HG03196 (cell line): ENCODE results near the gene ITIH5.

ENCODE experiments used
- ATAC-seq: cut with Tn5 transposase; IDR thresholded peaks from one replicate; pipeline ENCODE4 v1.9.1; 2021; ENCODE audit not compliant: unreplicated experiment

The ITIH5 gene

GRCh38 chr10:7634142-7634894 lies 32.4 kb downstream of the ITIH5 start:
- no peak for ATAC-seq

DNA sequence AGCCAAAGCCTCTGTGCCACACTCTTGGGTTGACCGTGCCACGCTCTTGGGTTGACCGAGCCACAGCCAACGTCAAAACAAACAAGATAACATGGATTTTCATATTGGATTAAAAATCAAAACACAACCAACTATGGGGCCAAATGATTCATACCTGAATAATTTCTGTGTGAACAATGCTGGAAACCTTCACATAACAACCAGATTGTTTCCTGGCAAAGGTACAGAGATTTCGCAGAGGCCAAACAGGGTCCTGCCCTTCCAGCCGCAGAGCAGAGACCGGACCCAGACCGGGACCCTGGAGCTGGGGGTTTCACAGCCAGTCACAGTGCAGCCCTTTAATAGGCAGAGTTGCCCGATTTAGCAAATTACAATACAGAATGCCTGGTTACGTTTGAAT lies 40.5 kb downstream of the ITIH5 start:
- ATAC-seq: no peak

DNA sequence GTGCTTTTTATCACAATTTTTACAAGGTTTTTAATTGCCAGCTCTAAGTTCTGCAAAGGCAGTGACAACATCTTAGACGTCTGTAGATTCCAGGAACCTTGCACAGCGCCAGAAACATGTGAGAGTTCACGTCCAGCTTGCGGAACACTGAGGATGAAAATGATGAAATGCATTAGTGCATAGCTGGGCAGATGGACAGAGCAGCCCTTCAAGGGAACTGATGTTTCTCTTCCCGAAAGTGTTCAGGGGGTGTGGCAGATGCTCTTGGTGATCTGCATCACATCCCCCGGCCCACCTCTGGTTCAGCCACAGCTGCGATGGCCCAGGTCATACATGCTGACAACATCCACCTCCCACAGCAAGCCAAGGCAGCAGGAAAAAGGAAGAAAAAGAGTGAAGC lies 40.9 kb downstream of the ITIH5 start:
- ATAC-seq: no peak

DNA sequence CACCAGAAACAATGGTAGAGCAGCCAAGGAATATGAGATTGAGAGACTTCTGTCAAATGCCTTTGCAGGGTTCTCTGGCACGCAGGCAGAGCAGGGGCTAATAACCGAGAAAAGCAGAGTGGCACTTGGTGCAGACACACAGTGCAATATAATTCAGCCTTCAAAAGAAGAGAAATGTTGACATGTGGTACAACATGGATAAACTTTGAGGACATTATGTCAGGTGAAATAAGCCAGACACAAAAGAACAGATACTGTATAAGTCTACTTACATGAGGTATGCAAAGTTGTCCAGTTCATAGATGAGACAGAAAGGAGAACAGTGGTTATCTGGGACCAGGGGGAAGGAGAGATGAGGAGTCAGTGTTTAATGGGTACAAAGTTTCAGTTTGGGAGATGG lies 41.8 kb downstream of the ITIH5 start:
- no peak for ATAC-seq

- ATAC-seq: no peak
These were observed 43.8 kb downstream of the ITIH5 start for GRCh38 chr10:7622969-7623368.

DNA sequence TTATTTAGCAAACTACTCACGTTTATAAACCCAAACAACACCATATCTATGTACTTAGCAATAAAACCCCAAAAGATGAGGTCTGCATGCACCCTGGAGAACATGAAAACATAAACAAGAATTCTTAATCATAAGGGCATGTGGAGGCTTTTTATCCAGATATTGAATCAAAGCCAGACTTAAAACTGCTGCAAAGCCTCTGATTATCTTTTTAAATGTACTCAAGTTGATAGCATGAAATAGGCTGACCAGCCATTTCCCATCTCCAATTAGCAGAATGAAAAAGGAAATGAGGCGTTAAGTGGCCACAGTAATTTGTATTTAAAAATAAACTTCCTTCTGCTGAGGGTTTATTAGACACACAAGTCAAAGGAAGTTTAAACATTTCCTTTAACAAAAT lies 48.3 kb downstream of the ITIH5 start:
- no peak for ATAC-seq

DNA sequence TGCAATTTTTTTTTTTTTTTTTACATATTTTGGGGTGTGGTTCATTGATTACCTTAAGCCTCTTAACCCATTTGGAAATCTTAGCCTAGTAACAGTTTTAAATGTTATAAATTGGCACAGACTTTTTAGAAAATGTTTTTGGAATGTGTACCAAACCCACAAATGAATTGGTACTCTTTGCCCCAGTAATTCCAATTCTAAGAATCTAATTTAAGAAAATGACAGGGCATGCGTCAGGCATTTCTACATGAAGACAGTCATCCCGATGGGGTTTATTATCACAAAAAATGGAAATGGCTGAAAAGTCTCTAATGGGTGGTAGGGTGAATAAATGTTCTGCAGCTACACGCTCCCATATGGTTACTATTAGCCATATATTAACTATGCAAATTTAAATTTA lies 54.9 kb downstream of the ITIH5 start:
- ATAC-seq: no peak

DNA sequence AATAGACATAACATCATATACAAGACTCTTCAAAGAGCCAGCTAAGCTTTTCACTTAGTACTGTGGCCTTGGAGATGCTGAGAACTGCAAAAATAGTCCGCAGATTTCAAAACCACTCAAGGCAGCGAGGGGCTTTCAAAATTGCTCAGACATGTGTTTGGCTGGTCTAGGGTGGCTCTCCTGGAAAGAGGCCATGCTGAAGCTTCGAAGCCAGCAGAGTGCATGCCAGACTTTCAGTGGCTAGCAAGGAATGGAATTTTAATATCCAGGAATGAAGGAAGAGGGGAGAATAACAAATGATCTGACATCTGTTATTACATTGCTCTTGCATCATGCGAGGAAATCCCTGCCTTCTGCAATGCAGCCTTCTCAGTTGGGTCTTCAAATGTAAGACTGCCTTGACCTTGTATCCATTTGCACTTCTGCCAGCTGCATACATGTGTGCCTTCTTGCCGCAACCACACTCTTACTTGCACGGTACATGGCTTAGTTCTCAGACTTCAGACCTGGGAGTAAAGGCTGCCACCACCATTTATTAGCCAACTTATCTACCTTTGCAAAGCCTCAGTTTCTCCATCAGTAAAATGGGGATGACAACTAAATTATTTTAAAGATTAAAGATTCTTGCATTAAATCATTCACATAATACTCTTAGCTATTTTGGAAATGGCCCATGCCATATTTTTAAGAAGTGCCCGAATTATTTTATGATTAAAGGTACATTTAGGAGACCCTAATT lies 55.9 kb downstream of the ITIH5 start:
- no peak for ATAC-seq

DNA sequence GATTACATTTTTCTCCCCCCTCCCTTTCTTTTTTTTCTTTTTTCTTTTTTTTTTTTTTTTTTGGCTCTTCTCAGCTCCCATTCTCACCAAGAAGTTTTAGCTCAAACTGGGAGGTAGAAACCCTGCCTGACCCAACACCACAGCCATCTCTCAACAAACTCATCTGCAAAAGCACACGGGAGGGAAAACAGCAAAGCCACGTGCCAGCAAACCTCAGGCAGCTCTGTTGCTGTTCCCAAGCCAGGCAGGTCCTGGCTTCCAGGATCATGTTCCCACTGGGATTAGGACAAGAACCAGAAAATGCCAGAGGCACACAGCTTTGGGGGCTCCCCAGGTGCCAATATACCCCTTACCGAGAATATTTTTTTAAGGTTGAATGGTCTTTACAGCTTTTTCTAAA lies 56.7 kb downstream of the ITIH5 start:
- ATAC-seq: no peak

DNA sequence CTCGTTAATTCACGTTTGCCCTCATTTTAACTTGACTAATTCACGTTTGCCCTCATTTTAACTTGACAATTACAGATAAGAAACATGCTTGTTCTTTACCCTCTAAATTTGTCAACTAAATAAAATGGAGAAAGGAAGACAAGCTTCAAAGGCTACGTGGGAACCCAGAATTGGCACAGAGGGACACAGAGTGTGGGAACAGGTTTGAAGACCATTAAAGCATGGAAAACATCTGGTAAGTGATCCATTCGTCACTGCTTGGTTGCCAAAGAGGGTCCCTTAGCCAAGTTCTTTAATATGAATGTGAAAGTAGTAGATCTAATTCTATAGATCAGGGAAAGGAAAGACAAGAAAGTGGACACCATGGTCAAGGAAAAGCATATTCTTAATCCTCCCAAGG lies 57.2 kb downstream of the ITIH5 start:
- no peak for ATAC-seq

- no peak for ATAC-seq
These were observed 58.8 kb downstream of the ITIH5 start for GRCh38 chr10:7608001-7608400.

DNA sequence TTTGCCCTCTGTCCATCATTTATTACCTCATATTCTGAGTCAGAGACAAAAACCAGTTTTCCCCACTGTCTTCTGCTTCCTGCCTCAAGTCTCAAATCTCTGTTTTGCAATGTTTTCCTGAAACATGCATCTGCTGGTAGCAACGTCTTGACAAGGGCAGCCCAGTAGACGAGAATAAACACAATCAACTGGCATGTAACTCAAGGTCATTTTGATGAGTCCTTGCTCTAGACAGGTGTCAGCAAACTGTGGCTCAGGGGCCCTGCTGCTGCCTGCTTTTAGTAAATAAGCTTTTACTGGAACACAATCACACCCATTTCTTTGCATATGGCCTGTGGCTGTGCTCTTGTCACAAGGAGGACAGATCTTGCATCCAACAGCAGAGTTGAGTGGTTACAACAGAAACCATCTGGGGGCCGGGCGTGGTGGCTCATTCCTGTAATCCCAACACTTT lies 59.8 kb downstream of the ITIH5 start:
- no peak for ATAC-seq

- no peak for ATAC-seq
These were observed 61.0 kb downstream of the ITIH5 start for GRCh38 chr10:7605565-7606295.

GRCh38 chr10:7601023-7601656 lies 65.6 kb downstream of the ITIH5 start:
- no peak for ATAC-seq

- ATAC-seq: no peak
These were observed 68.0 kb downstream of the ITIH5 start for GRCh38 chr10:7598771-7599170.

GRCh38 chr10:7596356-7596755 lies 70.4 kb downstream of the ITIH5 start:
- no peak for ATAC-seq

- ATAC-seq: no peak
These were observed 72.9 kb downstream of the ITIH5 start for GRCh38 chr10:7593905-7594304.

DNA sequence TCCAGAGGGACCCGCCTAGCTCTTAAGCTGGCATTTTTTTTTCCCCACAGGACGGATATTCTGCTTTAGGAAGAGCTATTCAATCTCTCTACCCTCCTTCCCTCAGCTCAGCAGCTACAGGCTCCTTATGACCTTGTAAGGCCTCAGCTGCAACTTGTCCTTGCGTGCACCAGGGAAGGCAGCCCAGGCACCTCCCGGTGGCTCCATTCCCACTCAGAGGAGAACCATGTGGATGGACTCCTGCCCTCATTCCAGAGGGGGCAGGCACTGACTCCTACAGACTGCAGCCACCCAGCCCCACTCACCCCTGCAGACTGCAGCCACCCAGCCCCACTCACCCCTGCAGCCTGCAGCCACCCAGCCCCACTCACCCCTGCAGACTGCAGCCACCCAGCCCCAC lies 73.7 kb downstream of the ITIH5 start:
- no peak for ATAC-seq

DNA sequence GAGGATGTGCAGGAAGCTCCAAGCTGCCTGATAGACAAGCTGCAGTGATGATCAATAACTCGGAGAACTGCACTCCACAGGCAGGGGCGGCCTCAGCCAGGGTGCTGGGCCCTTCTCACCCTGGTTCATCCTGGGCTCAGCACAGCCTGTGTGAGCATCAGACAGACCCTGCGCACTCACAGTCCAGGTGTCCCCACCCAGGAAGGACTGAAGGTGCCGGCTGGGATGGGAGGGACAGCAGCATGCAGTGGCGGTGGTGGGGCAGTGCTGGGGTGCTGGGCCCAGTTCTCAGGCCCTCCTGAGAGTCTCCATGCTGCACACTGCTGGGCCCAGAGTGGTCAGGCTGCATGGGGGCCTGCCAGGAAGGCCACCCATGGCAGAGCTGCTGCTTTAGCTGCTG lies 74.1 kb downstream of the ITIH5 start:
- no peak for ATAC-seq

- ATAC-seq: no peak
These were observed 76.5 kb downstream of the ITIH5 start for GRCh38 chr10:7590271-7590670.

DNA sequence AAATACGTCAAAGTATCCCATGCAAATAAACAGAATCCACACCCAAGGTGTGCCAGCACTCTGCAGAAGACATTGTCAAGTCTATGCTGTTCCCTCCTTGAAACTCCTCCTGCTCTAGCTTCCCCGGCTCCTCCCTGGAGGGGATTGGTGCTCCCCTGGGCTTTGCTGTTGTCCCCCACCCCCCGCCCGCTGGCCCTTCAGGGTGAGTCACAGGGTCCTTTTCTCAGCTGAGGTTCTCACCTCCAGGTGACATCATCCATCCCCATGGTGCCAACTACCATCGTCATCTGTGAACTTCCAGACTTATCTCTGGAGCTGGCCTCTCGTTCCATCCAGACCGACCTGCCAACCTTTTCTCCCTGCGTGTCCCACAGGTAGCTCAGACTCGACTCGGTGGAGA lies 77.0 kb downstream of the ITIH5 start:
- ATAC-seq: no peak

DNA sequence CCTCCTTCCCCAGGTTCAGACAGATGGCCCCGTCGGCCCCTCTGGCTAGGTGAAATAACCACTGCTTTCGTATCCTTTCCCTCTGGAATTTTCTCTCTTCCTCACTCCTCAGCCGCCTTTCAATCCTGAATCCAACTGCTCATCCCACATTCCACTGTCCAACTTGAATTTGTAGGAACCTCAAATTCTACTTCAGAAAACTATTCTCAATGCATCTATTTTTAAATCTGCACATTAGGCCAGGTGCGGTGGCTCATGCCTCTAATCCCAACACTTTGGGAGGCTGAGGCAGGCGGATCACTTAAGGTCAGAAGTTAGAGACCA lies 78.9 kb downstream of the ITIH5 start:
- ATAC-seq: no peak
